GM19372 (cell line): Measurements from ENCODE around the gene SSTR5.
"Not testable (repeated sequence)": the region's sequence is repeated elsewhere in the genome, so short reads cannot be mapped to it uniquely, and the experiment has no call there.

Experiments
- ATAC-seq: cut with Tn5 transposase; IDR thresholded peaks from one replicate; pipeline ENCODE4 v1.9.1; 2021; ENCODE audit warnings: mild to moderate bottlenecking, low read depth, moderate library complexity; ENCODE audit not compliant: unreplicated experiment

Gene SSTR5

DNA sequence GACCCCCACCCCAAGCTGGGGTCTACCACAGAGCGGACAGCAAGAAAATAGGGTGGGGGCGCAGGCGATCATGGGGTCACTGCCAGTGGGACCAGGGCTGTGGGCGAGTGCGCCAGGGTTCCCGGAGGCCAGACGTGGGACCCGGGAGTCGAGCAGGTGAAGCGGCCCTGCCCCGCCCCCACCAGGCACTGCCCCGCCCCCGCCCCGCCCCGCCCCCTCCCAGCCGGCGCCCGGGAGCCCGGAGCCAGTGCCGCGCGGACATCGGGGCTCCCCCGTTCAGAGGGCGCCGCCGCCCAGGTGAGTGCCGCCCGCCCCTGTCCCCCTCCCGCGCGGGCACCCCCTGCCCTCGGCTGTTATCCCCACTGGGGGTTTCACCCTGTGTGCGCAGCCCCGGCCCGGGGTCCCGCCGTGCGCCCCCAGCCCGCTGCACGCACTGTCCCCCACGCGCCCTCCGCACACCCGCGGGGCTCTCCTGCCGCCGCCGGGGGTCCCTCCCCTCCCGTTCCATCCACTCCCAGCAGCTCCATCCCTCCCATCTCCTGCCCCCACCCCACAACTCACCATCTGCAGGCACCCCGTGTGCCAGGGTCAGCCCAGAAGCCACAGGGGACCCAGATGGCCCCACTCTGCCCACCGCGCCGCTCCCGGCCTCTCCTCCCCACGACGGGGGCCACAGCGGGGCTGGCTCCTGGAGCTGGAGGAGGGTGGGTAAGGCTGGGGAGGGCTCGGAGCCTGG, at the start of gene SSTR5:
Gene SSTR5 (plus strand): TSS at position 222 of the 736 bp plus-strand sequence. CDS start 6,122 bp downstream, outside the sequence.
- ATAC-seq, result no peak

DNA sequence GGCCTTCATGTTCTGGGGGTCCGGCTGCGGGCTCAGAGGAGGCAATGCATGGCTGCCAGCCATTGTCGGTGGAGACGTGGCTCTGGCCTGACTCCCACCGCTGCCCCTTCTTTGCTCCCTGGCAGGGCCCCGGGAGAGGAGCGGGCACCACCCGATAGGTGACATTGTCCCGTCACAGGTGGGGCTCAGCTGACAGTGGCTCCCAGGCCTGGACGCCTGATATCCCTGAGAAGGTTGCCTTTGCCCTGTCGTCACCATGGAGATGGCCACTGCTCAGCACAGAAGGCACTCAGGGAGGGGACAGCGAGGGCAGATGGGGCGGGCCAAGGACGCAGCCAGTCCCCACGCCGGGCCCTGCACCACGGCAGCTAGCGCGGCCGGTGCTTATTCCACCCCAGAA, 48.4 kb upstream of the SSTR5 start:
- ATAC-seq, result no peak

GRCh38 chr16:1025183-1025809, 47.3 kb upstream of the SSTR5 start:
- ATAC-seq, result not testable (repeated sequence)

DNA sequence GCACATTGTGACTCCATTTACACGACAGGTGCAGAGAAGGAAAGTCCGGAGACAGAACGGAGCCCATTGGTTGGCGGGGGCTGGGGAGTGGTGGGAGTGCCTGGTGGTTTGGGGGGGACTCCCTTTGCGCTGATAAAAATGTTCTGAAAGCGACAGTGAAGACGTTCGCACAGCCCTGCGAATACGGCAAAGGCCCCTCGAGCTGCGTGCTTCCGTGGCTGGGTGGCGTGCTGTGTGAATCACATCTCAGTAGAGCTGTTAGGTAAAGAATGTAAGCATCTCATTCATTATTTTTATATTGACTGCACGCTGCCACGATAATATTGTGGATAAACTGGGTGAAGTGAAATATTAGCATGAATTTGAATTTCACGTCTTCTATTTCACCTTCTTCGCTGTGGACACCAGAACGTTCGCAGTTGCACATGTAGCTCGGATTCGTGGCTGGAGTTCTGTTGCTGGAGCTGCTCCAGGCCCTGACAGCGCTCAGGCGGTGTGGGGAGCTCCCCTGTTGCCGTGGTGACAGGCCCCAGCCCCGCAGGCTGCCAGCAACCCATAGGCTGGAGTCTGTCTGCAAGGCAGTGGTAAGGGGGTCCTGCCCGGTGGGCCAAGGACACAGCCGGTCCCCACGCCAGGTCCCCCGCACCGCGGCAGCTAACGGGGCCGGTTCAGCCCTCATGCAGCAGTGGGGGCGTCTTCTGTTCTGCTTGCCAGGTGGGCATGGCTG, 46.3 kb upstream of the SSTR5 start:
- no peak for ATAC-seq

DNA sequence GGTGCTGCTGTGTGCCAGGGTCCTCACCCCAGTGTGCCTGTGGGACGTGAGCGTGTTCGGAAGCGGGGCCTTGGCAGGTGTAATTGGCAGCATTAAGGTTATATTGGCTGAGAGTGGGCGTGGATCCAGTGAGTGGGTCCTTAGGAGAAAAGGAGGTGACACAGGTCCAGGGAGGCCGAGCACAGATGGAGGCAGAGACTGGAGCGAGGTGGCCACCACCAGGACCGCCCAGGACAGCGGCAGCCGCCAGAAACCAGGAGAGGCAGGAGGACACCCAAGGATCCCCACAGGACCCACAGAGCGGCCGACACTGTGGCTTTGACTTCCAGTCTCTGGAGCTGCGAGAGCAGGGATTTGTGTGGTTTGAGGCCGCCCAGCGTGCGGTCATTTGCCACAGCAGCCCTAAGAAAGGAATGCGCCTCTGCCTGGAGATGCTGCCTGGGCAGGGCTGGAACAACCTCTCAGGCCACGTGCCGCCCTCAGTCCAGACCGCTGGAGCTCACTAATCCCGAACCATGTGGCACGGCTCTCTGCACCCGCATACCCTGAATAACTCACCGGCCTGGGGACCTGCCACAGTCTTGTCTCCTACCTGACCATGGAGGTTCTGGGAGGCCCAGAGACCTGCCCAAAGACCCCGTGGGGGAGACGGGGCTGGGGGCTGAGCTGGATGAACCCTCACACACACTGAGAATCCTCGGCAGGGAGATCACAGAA, 45.6 kb upstream of the SSTR5 start:
- ATAC-seq, result no peak

- ATAC-seq, result no peak
Measured at GRCh38 chr16:1027501-1027815, 45.1 kb upstream of the SSTR5 start.

- no peak for ATAC-seq
Measured at GRCh38 chr16:1028056-1028455, 44.5 kb upstream of the SSTR5 start.

DNA sequence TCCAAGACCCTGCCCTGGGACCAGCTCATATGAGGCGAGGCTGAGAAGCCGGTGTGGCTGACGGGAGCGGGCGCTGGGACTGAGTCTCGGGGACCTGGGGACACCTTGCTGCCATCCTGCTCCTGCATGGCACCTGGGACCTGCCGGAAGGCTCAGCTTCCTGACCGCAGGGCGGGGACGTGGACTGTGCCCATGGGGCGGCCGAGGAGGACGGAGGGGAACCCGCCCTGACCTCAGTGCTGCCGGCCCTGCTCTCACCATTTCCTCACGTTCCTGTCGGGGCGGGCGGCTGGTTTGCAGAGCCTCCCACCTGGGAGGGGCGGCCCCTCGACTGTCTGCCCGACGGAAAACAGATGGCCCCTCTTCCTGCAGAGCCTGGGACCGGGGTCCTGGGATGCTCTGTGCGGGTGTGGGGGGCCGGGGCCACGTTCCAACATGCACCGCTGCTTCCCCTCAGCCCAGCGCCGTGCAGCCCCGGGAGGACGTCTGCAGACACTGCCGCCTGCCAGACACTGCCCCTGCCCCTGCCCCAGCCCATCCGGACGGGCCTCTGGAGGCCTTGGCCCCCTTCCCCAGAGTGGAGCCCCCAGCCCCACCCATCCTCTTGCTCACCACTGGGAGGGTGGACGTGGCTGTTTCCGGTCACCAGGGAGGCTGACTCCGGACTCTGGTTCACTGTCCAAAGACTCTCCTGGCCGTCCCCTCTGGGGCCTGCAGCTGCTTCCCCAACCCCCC, 43.9 kb upstream of the SSTR5 start:
- ATAC-seq, result no peak

DNA sequence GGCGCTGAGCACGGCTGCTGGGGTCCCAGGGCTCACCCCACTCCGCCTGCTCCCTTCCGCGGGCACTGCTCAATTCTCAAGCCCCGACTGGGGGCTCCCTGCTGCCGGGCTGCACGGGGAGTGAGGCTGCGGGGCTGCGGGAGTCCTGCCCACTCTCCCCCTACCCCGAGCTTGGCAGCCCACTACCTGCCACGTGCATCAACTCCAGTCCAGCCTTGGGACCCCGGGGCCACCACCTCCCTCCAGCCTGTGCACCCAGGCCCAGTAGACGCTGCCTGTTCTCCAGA, 43.3 kb upstream of the SSTR5 start:
- ATAC-seq, result no peak

GRCh38 chr16:1030473-1030901, 42.1 kb upstream of the SSTR5 start:
- ATAC-seq, result no peak

DNA sequence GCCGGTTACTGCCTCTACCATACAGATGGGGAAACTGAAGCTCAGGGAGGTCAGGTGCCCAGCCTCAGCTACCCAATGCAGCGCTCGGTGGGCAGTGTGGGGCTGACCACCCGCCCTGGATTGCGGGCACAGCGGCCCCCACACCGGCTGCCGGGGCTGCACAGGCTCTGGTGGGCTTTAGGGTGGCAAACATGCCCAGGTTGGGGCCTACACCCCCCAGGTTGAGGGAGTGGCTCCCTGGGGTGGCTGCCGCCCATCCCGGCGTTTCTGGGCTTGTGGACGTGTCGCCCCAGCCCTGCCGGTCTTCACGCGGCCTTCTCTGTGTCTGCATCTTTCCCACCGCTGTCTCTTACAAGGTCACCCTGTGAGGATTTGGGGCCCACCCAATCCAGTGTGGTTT, 40.9 kb upstream of the SSTR5 start:
- ATAC-seq, result no peak

- ATAC-seq, result no peak
Measured at GRCh38 chr16:1032607-1033006, 39.9 kb upstream of the SSTR5 start.

DNA sequence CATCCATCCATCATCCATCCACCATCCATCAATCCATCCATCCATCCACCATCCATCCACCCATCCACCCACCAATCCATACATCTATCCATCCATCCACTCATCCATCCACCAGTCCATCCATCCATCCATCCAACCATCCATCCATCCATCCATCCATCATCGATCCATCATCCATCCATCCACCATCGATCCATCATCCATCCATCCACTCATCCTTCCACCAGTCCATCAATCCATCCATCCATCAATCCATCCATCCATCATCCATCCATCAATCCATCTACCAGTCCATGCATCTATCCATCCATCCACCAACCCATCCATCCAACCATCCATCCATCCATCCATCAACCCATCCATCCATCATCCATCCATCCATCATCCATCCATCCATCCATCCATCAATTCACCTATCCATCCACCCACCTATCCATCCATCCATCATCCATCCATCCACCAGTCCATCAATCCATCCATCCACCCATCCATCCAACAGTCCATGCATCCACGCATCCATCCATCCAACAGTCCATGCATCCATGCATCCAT, 39.3 kb upstream of the SSTR5 start:
- ATAC-seq, result no peak

DNA sequence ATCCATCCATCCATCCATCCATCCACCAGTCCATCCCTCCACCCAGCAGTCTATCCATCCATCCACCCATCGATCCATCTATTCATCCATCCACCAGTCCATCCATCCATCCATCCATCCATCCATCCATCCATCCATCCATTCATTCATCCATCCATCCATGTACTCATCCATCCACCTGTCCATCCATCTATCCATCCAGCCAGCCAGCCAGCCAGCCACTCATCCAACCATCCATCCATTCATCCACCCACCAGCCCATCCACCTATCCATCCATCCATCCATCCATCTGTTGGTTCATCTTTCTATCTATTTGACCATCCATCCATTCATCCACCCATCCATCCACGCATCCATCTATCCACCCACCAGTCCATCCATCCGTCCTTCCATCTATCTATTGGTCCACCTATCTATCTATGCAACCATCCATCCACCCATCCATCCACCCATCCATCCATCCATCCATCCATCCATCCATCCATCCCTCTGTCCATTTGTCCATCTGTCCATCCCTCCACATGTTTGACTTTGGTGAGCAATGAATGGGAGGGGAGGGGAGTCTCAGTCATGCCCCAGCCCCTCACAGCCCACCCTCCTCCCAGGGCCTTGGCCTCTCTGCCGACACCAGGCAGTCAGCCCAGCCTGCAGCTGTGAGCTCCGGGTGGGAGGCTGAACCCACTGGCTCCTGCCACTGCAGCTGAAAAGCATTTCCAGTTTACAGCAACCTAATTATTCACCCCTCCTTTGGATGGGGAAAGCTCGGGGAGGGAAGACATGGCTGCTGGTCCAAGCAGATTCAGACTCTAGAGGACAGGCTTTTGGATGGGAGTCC, 38.1 kb upstream of the SSTR5 start:
- no peak for ATAC-seq

DNA sequence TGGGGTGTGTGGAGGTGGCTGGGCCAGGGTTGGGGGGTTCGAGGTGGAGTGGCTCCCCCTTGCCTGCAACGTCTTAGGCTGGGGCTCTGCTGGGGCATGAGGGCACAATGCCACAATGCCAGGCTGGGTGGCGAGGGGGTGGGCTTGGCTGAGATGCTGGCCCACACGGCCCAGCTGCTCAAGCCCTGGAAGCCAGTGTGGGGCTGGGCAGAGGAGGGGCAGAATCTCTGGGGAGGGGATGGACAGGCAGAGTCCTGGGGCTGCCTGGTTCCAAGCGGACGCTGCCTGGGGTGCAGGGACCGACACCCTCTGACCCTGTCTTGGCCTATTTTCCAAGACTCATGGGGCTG, 37.5 kb upstream of the SSTR5 start:
- ATAC-seq, result no peak

DNA sequence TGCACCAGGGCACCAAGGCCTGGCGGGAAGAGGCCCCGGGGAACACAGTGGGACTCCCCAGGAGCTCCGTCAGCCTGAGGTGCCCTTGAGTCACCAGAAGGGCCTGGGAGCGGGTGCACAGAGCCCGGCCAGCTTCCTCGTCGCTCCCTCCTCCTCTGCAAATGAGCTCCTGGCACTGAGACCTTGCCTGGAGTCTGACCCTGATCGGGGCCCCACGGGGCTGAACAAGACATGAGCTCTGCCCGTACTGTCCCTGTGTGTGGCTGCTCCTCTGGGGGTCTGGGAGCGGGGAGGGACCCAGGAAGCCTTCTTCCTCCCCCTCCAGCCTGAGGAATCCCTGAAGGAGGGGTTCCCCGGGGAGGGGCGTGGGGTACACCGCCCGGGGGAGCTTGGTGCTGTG, 36.4 kb upstream of the SSTR5 start:
- ATAC-seq, result no peak

GRCh38 chr16:1036726-1037393, 35.7 kb upstream of the SSTR5 start:
- no peak for ATAC-seq

DNA sequence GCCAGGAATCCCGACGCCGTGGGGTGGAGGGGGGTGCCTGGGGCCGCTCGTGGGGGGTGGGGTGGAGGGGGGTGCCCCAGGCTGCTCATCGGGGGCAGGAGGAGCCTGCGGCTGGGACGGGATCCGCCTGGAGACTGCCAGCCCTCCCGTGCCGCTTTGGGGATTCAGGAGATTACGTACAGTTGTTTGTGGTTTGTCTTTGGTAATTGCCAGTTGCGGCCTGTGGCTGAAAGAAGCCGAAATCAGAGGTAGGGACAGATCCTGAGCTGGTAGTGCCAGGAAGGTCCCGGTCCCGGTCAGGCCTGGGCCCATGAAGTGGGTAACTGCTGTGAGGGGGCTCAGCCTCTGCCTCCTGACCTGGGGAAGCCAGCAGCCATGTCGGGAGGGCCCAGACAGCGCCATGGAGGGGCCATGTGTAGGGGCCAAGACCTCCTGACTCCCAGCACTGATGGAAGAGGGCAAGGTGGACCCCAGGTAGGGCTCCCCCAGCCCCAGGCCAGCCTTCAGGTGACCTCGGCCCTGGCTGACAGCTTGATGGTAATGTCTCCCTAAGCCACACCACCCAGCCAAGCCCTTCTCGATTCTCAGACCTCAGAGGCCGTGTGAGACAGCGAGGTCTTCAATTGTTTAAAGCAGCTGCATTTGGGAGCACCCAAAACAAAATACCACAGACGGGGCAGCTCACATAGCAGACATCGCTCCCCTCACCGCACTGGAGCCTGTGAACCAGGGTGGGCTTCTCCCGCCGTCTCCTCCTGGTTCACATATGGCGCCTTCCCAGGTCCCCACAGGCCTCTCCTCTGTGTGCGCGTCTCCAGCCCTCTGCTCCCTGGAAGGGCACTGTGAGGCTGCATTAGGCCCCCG, 34.9 kb upstream of the SSTR5 start:
- ATAC-seq, result no peak
